Measurements from ENCODE around the gene RPA4.

DNA sequence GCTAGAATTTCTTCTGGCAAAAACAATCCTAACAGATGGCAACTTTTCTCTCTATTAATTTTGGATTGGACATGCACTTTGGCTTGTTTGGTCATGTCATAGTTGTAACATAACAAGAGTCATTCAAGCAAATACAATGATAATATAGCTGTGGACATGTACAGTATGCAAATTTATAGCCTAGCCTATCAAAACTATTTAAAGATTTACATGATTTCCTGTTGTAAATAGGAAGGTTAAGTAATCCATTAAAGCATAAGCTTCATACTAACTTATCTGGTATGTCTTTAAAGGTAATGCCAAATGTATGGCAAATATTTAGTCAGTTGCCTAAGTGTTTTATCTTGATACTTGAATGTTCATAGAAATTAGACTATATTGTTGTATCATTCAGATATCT, 45.3 kb downstream of the RPA4 start:
- TF ChIP-seq, protein P1, sequence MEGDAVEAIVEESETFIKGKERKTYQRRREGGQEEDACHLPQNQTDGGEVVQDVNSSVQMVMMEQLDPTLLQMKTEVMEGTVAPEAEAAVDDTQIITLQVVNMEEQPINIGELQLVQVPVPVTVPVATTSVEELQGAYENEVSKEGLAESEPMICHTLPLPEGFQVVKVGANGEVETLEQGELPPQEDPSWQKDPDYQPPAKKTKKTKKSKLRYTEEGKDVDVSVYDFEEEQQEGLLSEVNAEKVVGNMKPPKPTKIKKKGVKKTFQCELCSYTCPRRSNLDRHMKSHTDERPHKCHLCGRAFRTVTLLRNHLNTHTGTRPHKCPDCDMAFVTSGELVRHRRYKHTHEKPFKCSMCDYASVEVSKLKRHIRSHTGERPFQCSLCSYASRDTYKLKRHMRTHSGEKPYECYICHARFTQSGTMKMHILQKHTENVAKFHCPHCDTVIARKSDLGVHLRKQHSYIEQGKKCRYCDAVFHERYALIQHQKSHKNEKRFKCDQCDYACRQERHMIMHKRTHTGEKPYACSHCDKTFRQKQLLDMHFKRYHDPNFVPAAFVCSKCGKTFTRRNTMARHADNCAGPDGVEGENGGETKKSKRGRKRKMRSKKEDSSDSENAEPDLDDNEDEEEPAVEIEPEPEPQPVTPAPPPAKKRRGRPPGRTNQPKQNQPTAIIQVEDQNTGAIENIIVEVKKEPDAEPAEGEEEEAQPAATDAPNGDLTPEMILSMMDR (IDR thresholded peaks at IDR 0.05; ENCODE audit: insufficient read depth, low read length), result no peak
- TF ChIP-seq POLR2AphosphoS5 (IDR thresholded peaks at IDR 0.05; ENCODE audit: low read depth), result no peak
